Measurements from ENCODE around the gene PSPN.
"Not testable (repeated sequence)": the region's sequence is repeated elsewhere in the genome, so short reads cannot be mapped to it uniquely, and the experiment has no call there.

The PSPN gene

GRCh38 chr19:6402837-6403608 is 27.3 kb upstream of the PSPN start:
- DNase-seq = no peak

- DNase-seq = no peak
Observed at GRCh38 chr19:6402058-6402457, 26.3 kb upstream of the PSPN start.

GRCh38 chr19:6400062-6400944 is 24.6 kb upstream of the PSPN start:
- not testable (repeated sequence) for DNase-seq

GRCh38 chr19:6396305-6396704 is 20.6 kb upstream of the PSPN start:
- no peak for DNase-seq

GRCh38 chr19:6394831-6395230 is 19.1 kb upstream of the PSPN start:
- DNase-seq = no peak

GRCh38 chr19:6393983-6394412 is 18.3 kb upstream of the PSPN start:
- no peak for DNase-seq

- DNase-seq = peak; percentile 93
Observed at GRCh38 chr19:6393074-6393982, 17.6 kb upstream of the PSPN start, which contains the start of gene GTF2F1. TSS of gene GTF2F1 (minus strand) at chr19:6393164. CDS start at chr19:6392995, 169 bp downstream.

- peak; percentile 12 for DNase-seq
Observed at GRCh38 chr19:6392221-6393073, 16.7 kb upstream of the PSPN start.

GRCh38 chr19:6387372-6387771 is 11.6 kb upstream of the PSPN start:
- no peak for DNase-seq

GRCh38 chr19:6384381-6384780 is 8.6 kb upstream of the PSPN start:
- DNase-seq = no peak

- DNase-seq = no peak
Observed at GRCh38 chr19:6383188-6383587, 7.5 kb upstream of the PSPN start.

GRCh38 chr19:6381030-6381750 is 5.5 kb upstream of the PSPN start:
- no peak for DNase-seq

GRCh38 chr19:6379744-6380143 is 4.0 kb upstream of the PSPN start:
- DNase-seq = no peak

GRCh38 chr19:6378486-6378885 is 2.8 kb upstream of the PSPN start:
- no peak for DNase-seq

GRCh38 chr19:6378041-6378440 is 2.3 kb upstream of the PSPN start:
- DNase-seq = no peak

GRCh38 chr19:6376512-6377190 is 918 bp upstream of the PSPN start:
- no peak for DNase-seq

- DNase-seq = no peak
Observed at GRCh38 chr19:6374711-6375410, 872 bp downstream of the PSPN start.

- DNase-seq = no peak
Observed at GRCh38 chr19:6374161-6374709, 1.5 kb downstream of the PSPN start.

GRCh38 chr19:6373813-6374108 is 2.0 kb downstream of the PSPN start:
- DNase-seq = no peak
